Stimulated activated CD8-positive, alpha-beta memory T cell treated with anti-CD3 and anti-CD28 coated beads, Interleukin-7, amount 100 ng/mL, for 48 hours (primary cell): ENCODE results near the gene AADAT.
"Not testable (repeated sequence)": the region's sequence is repeated elsewhere in the genome, so short reads cannot be mapped to it uniquely, and the experiment has no call there.

Experiments
- DNase-seq, 2 donors: peaks; one replicate each; pipeline ENCODE4 v3.0.0-alpha.2; 2020; ENCODE audit warnings: low read depth in 1 of 2; ENCODE audit errors: extremely low read depth in 1 of 2

The AADAT gene

DNA sequence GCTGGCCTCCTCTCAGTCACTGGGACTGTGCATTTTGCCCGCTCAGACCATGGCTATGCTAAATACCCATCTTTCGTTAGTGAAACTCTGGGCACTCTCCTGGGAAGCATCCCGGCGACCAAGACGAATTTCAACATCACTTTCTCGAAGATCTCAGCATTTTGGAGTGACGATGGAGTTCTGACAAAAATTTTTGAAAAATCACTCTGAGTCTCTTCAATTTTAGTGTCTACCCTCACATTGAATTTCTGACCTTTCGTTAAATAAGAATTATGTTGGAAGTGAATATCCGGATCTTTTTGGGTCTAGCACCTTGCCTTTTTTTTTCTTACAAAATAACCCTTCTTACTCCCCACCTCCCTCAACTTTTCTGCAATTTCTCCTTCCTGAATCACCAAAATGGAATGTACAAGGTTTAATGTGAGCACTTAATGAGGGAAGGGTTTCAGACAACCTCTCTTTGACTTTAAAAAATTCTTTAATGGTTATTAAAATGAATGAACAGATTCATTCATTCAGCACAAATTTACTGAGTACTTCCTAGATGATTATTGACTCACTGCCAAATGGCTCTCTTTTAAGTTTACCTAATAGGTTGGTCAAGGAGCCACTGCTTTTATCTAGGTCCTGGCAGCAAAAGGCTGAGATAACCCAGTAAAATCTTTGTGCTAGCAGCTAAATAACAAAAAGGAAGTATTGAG, 746 bp upstream of the AADAT start:
- no peak for DNase-seq

- DNase-seq = no peak
These were observed 485 bp downstream of the AADAT start for GRCh38 chr4:170089274-170089667.

- DNase-seq = no peak
These were observed 1.0 kb downstream of the AADAT start for GRCh38 chr4:170088716-170089115.

DNA sequence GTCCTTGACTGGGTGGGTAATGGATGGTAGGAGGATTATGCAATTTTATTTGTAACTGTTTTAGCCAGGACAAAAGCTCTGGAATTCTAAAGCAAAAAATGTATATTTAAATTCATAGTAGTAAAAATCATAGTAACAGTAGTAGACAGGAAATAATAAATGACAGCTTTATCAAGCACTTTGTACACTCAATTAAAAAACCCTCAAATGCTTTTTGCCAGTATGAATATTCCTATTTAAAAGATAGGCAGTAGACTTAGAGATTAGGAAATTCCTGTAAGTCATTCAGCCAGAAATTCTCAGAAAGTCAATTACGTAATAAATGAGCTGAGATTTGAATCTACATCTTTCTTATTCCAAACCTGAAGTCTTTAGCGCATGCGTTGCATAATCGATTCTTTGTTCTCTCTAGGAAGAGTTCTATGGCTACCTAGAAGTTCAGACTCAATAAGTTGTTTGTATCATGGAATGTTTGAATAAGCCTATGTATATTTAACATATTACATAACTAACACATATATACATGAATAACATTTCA, 2.5 kb downstream of the AADAT start:
- DNase-seq = no peak

- DNase-seq = no peak
These were observed 6.2 kb downstream of the AADAT start for GRCh38 chr4:170083541-170083940.

GRCh38 chr4:170080496-170080895, 9.3 kb downstream of the AADAT start:
- no peak for DNase-seq

GRCh38 chr4:170079981-170080380, 9.8 kb downstream of the AADAT start:
- no peak for DNase-seq

DNA sequence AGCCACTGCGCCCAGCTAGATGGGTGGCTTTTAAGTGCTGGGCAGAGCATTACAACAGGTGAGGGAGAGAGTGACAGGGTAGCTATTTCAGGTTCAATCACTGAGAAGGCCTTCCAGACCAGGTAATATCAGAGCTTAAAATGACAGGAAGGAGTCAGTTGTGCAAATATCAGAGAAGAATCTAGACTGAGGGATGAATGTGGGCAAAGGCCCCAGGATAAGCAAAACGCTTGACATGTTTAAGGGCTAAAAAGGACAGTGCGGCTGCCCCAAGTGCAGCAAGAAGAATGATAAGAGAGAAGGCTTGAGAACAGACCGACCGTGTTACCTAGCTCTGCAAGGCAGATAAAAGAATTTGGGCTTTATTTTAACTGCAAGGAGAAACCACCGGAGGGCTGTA, 18.6 kb downstream of the AADAT start:
- no peak for DNase-seq

- DNase-seq = no peak
These were observed 21.2 kb downstream of the AADAT start for GRCh38 chr4:170068438-170069128.

- DNase-seq = no peak
These were observed 30.3 kb downstream of the AADAT start for GRCh38 chr4:170059421-170059820.

- no peak for DNase-seq
These were observed 30.9 kb downstream of the AADAT start for GRCh38 chr4:170058826-170059225.

DNA sequence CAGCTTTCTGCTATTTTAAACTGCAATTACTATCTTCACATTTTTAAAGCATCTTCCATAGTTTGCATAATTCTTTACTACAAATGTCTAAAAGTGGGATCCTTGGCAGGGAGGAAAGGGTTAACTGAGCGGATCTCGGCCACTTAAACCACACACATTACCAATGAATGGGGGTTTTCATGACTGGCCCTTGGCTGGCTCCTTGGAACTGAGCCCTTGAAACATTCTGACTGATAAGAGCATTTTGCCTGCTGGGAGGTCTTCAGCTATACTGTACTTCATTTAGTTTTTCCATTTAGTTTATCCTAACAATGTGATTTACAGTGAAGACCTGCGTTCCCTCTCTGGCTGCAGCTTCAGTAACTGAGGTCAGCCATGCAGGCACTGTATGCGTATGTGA, 31.9 kb downstream of the AADAT start:
- no peak for DNase-seq

DNA sequence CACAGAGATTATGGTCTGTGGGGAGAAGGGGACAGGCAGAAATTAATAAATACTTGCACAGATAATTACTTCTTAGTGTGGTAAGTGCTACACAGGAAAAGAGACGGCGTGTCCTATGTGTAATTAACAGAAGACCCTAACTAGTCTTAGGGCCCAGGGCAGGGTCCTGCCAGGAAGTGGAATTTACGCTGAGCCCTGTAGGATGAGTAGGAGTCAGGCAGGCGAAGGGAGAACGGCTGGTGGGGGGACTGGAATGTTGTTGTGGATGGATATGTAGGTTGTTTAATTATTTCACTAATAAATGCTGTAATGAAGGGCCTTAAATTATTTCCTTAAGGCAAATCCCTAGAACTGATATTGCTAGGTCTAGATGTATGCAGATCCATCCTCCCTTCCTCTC, 36.8 kb downstream of the AADAT start:
- DNase-seq = no peak

GRCh38 chr4:170051402-170051801, 38.4 kb downstream of the AADAT start:
- DNase-seq = no peak

GRCh38 chr4:170049766-170050165, 40.0 kb downstream of the AADAT start:
- no peak for DNase-seq

GRCh38 chr4:170047771-170048354, 41.9 kb downstream of the AADAT start:
- no peak for DNase-seq

DNA sequence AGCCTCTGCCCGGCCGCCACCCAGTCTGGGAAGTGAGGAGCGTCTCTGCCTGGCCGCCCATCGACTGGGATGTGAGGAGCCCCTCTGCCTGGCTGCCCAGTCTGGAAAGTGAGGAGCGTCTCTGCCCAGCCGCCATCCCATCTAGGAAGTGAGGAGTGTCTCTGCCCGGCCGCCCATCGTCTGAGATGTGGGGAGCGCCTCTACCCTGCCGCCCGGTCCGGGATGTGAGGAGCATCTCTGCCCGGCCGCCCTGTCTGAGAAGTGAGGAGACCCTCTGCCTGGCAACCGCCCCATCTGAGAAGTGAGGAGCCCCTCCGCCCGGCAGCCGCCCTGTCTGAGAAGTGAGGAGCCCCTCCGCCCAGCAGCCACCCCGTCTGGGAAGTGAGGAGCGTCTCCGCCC, 43.6 kb downstream of the AADAT start:
- DNase-seq = not testable (repeated sequence)

DNA sequence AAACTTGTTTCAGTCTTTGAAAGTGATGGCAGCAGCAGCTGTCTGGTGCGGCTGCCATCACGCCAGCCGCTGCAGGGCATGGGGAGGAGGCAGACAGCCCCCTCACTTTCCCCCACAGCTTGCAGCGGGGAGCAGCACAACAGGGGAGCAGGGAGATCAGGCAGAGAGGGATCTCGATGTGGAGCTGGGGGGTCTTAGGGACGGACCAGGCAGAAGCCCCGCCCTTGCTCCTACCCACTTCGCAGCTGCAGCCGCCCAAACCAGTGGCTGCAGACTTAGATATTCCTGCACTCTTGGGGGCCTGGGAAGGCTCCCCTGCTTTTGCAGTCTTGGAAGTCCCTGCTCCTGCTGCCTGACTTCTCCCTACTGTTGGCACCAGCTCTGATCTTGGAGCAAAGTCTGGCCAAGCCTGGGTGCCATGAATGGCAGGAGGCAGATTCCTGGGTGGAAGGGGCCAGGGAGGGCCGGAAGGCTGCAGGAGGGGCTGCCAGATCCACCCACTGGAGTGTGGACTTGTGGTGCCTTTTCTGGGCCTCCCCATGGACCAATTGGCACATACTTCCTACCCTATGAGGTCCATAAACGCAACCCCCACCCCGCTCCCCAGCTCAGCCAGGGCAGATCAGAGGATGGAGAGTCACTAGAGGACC, 49.6 kb downstream of the AADAT start:
- DNase-seq = no peak

DNA sequence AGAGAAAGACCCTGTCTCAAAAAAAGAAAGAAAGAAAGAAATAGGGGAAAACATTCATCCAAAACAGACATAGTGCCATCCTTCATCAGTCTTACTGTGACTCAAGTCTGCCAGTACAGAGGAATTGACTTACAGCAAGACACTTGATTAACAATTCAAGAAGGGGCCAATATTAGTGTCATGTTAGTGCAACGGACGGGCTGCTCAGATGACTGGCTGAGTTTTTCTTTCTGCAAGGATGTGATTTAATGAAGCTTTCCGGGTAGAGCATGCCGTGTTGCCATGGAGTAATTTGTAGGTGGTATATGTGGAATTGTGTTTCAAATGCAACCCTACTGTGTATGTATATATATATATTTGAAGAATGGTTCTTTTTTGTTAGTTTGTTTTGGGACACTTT, 51.0 kb downstream of the AADAT start:
- DNase-seq = no peak

DNA sequence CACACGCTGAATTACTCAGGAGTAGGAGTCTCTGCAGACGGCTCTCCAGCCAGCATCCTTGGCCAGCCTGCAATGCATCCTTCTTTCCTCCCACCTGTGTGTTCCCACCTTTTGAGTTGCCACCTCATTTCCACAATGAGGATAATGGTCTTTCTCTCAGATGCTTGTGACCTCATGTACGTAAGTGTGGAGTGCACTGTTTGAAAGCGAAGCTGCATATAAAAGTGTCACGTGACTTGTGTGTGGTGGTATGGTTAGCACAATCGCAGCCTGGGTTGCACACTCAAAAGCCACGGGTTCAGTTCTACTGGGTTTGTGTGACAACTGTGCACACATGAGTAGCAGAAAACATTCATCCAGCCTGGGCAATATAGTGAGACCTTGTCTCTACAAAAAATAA, 51.5 kb downstream of the AADAT start:
- no peak for DNase-seq

GRCh38 chr4:170037481-170037880, 52.3 kb downstream of the AADAT start:
- no peak for DNase-seq

- no peak for DNase-seq
These were observed 53.9 kb downstream of the AADAT start for GRCh38 chr4:170035845-170036244.
